Cardiac fibroblast (primary cell): ENCODE results near the gene FOXJ1.

Experiments used
- DNase-seq, 2 donors: peaks; one replicate each; pipeline versions ENCODE4 v3.0.0 to v3.0.0-alpha.2; 2010; ENCODE audit warnings: low read depth in 2 of 2
- H3K4me3 ChIP-seq, 2 donors: replicated peaks in 1 of 2; 1 replicate in 1 of 2; 2 replicates in 1 of 2; pipeline ENCODE4 v1.5.1; 2011; ENCODE audit warnings: low read depth in 2 of 2, low read length in 2 of 2, mild to moderate bottlenecking in 2 of 2, moderate library complexity in 1 of 2
- TF ChIP-seq, protein P1 (sequence below): IDR thresholded peaks from one replicate; pipeline ENCODE4 v1.5.1; 2011; ENCODE audit warnings: low read depth, mild to moderate bottlenecking, low read length, inconsistent platforms

FOXJ1 gene

DNA sequence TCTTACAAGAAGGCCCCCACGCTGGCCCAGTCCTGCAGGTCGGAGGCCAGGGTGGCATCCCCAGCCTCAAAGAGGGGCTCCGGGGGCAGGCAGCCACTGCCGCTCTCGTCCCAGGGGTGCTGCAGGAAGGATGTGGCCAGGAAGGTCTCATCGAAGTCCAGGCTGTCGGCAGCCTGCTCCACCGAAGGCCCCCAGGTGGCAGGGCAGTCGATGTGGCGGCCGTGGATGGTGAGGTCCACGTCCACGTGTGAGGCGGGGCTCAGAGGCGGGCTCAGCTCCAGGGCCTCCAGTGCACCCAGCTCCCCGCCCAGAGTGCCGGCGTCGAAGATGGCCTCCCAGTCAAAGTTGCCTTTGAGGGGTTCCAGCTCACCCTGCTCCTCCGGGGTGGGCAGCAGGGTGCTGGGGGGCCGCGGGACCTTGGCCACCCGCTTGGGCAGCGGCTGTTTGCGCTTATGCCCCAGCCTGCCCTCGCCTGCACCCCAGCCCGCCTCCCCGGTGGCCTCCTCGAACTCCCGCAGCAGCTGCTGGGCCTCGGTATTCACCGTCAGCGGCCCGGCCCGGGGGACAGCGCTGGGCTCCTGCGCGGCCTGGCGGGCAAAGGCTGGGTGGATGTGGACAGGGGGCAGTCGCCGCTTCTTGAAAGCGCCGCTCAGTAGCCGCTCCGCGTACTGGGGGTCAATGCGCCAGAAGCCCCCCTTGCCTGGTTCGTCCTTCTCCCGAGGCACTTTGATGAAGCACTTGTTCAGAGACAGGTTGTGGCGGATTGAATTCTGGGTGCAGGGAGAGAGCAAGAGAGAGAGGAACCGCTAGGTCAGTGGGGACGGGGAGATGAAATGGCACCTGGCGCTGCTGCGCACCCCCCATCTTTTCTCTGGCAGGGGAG, 3.5 kb downstream of the FOXJ1 start:
- TF ChIP-seq, protein P1, sequence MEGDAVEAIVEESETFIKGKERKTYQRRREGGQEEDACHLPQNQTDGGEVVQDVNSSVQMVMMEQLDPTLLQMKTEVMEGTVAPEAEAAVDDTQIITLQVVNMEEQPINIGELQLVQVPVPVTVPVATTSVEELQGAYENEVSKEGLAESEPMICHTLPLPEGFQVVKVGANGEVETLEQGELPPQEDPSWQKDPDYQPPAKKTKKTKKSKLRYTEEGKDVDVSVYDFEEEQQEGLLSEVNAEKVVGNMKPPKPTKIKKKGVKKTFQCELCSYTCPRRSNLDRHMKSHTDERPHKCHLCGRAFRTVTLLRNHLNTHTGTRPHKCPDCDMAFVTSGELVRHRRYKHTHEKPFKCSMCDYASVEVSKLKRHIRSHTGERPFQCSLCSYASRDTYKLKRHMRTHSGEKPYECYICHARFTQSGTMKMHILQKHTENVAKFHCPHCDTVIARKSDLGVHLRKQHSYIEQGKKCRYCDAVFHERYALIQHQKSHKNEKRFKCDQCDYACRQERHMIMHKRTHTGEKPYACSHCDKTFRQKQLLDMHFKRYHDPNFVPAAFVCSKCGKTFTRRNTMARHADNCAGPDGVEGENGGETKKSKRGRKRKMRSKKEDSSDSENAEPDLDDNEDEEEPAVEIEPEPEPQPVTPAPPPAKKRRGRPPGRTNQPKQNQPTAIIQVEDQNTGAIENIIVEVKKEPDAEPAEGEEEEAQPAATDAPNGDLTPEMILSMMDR, result no peak
- no peak overlapping the region for H3K4me3 ChIP-seq
- no peak for DNase-seq

DNA sequence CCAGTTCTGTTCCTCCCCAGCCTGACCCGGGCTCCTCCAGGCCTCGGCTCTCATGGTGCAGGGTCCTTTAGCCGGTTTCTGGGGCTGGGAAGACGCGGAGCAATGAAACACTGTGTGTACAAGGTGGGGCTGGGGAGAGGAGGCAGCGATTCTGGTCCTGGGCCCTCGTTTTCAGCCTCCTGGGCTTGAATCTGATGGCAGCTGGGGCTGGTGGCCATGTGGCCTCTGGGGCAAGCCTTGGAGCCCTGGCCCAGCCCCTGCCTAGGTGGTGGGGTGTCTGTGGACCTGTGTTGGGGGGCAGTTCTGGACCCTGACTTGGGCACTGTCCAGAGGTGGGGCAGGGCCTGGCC, 4.1 kb downstream of the FOXJ1 start:
- no peak for DNase-seq
- no peak overlapping the region for H3K4me3 ChIP-seq
- TF ChIP-seq, protein P1, result no peak

GRCh38 chr17:76136276-76137000, 4.6 kb downstream of the FOXJ1 start:
- no peak overlapping the region for H3K4me3 ChIP-seq
- TF ChIP-seq, protein P1, result no peak
- no peak for DNase-seq

GRCh38 chr17:76135810-76136188, 5.2 kb downstream of the FOXJ1 start:
- H3K4me3 ChIP-seq, result no peak overlapping the region
- DNase-seq, result no peak
- TF ChIP-seq, protein P1, result no peak

- no peak for DNase-seq
- H3K4me3 ChIP-seq, result no peak overlapping the region
- TF ChIP-seq, protein P1, result no peak
These were observed 5.9 kb downstream of the FOXJ1 start for GRCh38 chr17:76134911-76135809.

- TF ChIP-seq, protein P1, result no peak
- no peak for DNase-seq
- no peak overlapping the region for H3K4me3 ChIP-seq
These were observed 8.3 kb downstream of the FOXJ1 start for GRCh38 chr17:76132574-76133338.
